Urinary bladder (tissue), 4 donors: ENCODE results near the gene LRRC10. TPM values are rescaled to one million over a fixed set of nuclear protein-coding genes. Genes with fewer than 3 reads are reported as not detected.

Experiments used
- DNase-seq: peaks from one replicate; pipeline ENCODE4 v3.0.0-alpha.2; 2015; ENCODE audit errors: extremely low spot score
- H3K27ac ChIP-seq: one replicate; pipeline ENCODE4 v1.5.1; 2013; ENCODE audit warnings: low read depth, mild to moderate bottlenecking, moderate library complexity
- H3K36me3 ChIP-seq: one replicate; pipeline ENCODE4 v1.6.1; 2013; ENCODE audit warnings: mild to moderate bottlenecking, moderate library complexity; ENCODE audit not compliant: insufficient read depth
- H3K4me1 ChIP-seq: one replicate; pipeline ENCODE4 v1.6.1; 2013; ENCODE audit warnings: mild to moderate bottlenecking, moderate library complexity; ENCODE audit not compliant: insufficient read depth
- H3K4me3 ChIP-seq: one replicate; pipeline ENCODE4 v1.5.1; 2013; ENCODE audit warnings: low read depth, low read length
- WGBS: extraction: QIAGEN DNeasy Blood & Tissue Kit; methylation state at CpG from one replicate; pipeline ENCODE4 v1.1.7; 2013; 5-methylcytosine and 5-hydroxymethylcytosine counted together
- polyA plus RNA-seq: library from polyadenylated mRNA; stranded (reverse); fragments of 200-250 nt; gene quantifications from one replicate; pipeline ENCODE4 v1.2.3, GENCODE V29; 2013
- total RNA-seq: library from RNA; depleted of rRNA; stranded (reverse); fragments of >200 nt; gene quantifications from one replicate; pipeline ENCODE4 v1.2.3, GENCODE V29; 2014
- donor health status: healthy with polysubstance abuse.
- donor health status: healthy.

The LRRC10 gene
- not detected for total RNA-seq
- not detected for polyA plus RNA-seq

GRCh38 chr12:69610729-69611128 lies at the start of gene LRRC10:
Gene LRRC10 (minus strand): TSS chr12:69610907. CDS start chr12:69610838, 69 bp downstream.
- no peak within 1 kb of the TSS for H3K27ac ChIP-seq
- H3K4me3 ChIP-seq, result no peak within 1 kb of the TSS
- WGBS, result 94% methylated on average over 11 of the region's 11 CpGs
- H3K36me3 ChIP-seq, result no peaks in the 10 kb centered on the region
- DNase-seq, result no peak
- no peaks in the 10 kb centered on the region for H3K4me1 ChIP-seq

GRCh38 chr12:69660164-69660863 lies 49.6 kb upstream of the LRRC10 start:
- Histone ChIP-seq H3K36me3 (peaks cover 1% of the 10 kb centered on the region), H3K4me1 (no peaks in the 10 kb centered on the region), H3K27ac (no peak overlapping the region), H3K4me3 (no peak overlapping the region)
- no peak for DNase-seq
- 86% methylated on average over 1 of the region's 1 CpG for WGBS

- WGBS, result 48% methylated on average over 2 of the region's 2 CpGs
- Histone ChIP-seq H3K4me3 (no peak overlapping the region), H3K27ac (no peak overlapping the region), H3K36me3 (peaks cover 1% of the 10 kb centered on the region), H3K4me1 (no peaks in the 10 kb centered on the region)
- no peak for DNase-seq
These were observed 47.5 kb upstream of the LRRC10 start for GRCh38 chr12:69658203-69658602.

- Histone ChIP-seq H3K36me3 (peaks cover 1% of the 10 kb centered on the region), H3K4me1 (no peaks in the 10 kb centered on the region), H3K4me3 (no peak overlapping the region), H3K27ac (no peak overlapping the region)
- DNase-seq, result no peak
- 75% methylated on average over 9 of the region's 9 CpGs for WGBS
These were observed 46.9 kb upstream of the LRRC10 start for GRCh38 chr12:69657376-69658137.

- Histone ChIP-seq H3K4me3 (no peak overlapping the region), H3K27ac (no peak overlapping the region), H3K36me3 (peaks cover 1% of the 10 kb centered on the region), H3K4me1 (no peaks in the 10 kb centered on the region)
- DNase-seq, result peak; percentile 21
- 37% methylated on average over 11 of the region's 11 CpGs for WGBS
These were observed 45.1 kb upstream of the LRRC10 start for GRCh38 chr12:69655616-69656340.

GRCh38 chr12:69653703-69654102 lies 43.0 kb upstream of the LRRC10 start:
- DNase-seq, result no peak
- Histone ChIP-seq H3K27ac (no peak overlapping the region), H3K4me3 (no peak overlapping the region), H3K4me1 (no peaks in the 10 kb centered on the region), H3K36me3 (no peaks in the 10 kb centered on the region)
- WGBS, result 91% methylated on average over 8 of the region's 8 CpGs

GRCh38 chr12:69651922-69652321 lies 41.2 kb upstream of the LRRC10 start:
- Histone ChIP-seq H3K36me3 (no peaks in the 10 kb centered on the region), H3K27ac (no peak overlapping the region), H3K4me1 (no peaks in the 10 kb centered on the region), H3K4me3 (no peak overlapping the region)
- DNase-seq, result no peak
- 94% methylated on average over 3 of the region's 3 CpGs for WGBS

- no peak for DNase-seq
- WGBS, result 52% methylated on average over 4 of the region's 4 CpGs
- Histone ChIP-seq H3K4me1 (no peaks in the 10 kb centered on the region), H3K27ac (no peak overlapping the region), H3K36me3 (no peaks in the 10 kb centered on the region), H3K4me3 (no peak overlapping the region)
These were observed 38.8 kb upstream of the LRRC10 start for GRCh38 chr12:69649529-69649928.

GRCh38 chr12:69648476-69648875 lies 37.8 kb upstream of the LRRC10 start:
- 73% methylated on average over 3 of the region's 3 CpGs for WGBS
- Histone ChIP-seq H3K36me3 (no peaks in the 10 kb centered on the region), H3K4me1 (no peaks in the 10 kb centered on the region), H3K27ac (no peak overlapping the region), H3K4me3 (no peak overlapping the region)
- no peak for DNase-seq

GRCh38 chr12:69647178-69647577 lies 36.5 kb upstream of the LRRC10 start:
- H3K27ac ChIP-seq, result no peak overlapping the region
- no peaks in the 10 kb centered on the region for H3K36me3 ChIP-seq
- DNase-seq, result no peak
- 65% methylated on average over 4 of the region's 4 CpGs for WGBS
- no peaks in the 10 kb centered on the region for H3K4me1 ChIP-seq
- no peak overlapping the region for H3K4me3 ChIP-seq

GRCh38 chr12:69645031-69645430 lies 34.3 kb upstream of the LRRC10 start:
- 72% methylated on average over 2 of the region's 2 CpGs for WGBS
- Histone ChIP-seq H3K4me1 (no peaks in the 10 kb centered on the region), H3K36me3 (no peaks in the 10 kb centered on the region), H3K27ac (no peak overlapping the region), H3K4me3 (no peak overlapping the region)
- DNase-seq, result no peak

- no peak for DNase-seq
- H3K36me3 ChIP-seq, result no peaks in the 10 kb centered on the region
- no peak overlapping the region for H3K27ac ChIP-seq
- H3K4me3 ChIP-seq, result no peak overlapping the region
- no peaks in the 10 kb centered on the region for H3K4me1 ChIP-seq
These were observed 33.8 kb upstream of the LRRC10 start for GRCh38 chr12:69644511-69644910.

GRCh38 chr12:69642531-69642930 lies 31.8 kb upstream of the LRRC10 start:
- Histone ChIP-seq H3K4me3 (no peak overlapping the region), H3K4me1 (no peaks in the 10 kb centered on the region), H3K27ac (no peak overlapping the region), H3K36me3 (no peaks in the 10 kb centered on the region)
- 83% methylated on average over 6 of the region's 6 CpGs for WGBS
- DNase-seq, result no peak

GRCh38 chr12:69641546-69641945 lies 30.8 kb upstream of the LRRC10 start:
- Histone ChIP-seq H3K4me3 (no peak overlapping the region), H3K27ac (no peak overlapping the region), H3K36me3 (no peaks in the 10 kb centered on the region), H3K4me1 (no peaks in the 10 kb centered on the region)
- no peak for DNase-seq
- 92% methylated on average over 7 of the region's 7 CpGs for WGBS
